Nephron (organoid): ENCODE data around the gene MIA.
A peak's percentile ranks its signal among the peaks of the same experiment; 100 is the strongest.

Source experiments
- H3K27ac Mint-ChIP-seq, 3 experiments: 2 replicates each; pipeline ENCODE4 v1.8.0; 2020; ENCODE audit warnings: mixed read lengths in 3 of 3, mild to moderate bottlenecking in 2 of 3, moderate library complexity in 1 of 3
- H3K27me3 Mint-ChIP-seq: 2 replicates; pipeline ENCODE4 v1.8.0; 2021; ENCODE audit warnings: low read depth, mild to moderate bottlenecking, moderate library complexity, mixed read lengths
- H3K36me3 Mint-ChIP-seq: 2 replicates; pipeline ENCODE4 v1.8.0; 2020; ENCODE audit warnings: low read depth, mixed read lengths
- H3K4me1 Mint-ChIP-seq: 2 replicates; pipeline ENCODE4 v1.8.0; 2020; ENCODE audit warnings: mixed read lengths
- H3K4me3 Mint-ChIP-seq, 3 experiments: 2 replicates each; pipeline ENCODE4 v1.8.0; 2020; ENCODE audit warnings: mild to moderate bottlenecking in 3 of 3, mixed read lengths in 3 of 3, moderate library complexity in 2 of 3
- H3K9me3 Mint-ChIP-seq: 2 replicates; pipeline ENCODE4 v1.8.0; 2020; ENCODE audit warnings: mixed read lengths
- CTCF ChIP-seq, 3 experiments: fragments of 200-600 bp; sonication (generic); IDR thresholded peaks; one replicate each; pipeline ENCODE4 v1.5.0; 2021; ENCODE audit warnings: antibody characterized with exemption in 3 of 3; ENCODE audit not compliant: unreplicated experiment in 3 of 3

The MIA gene

GRCh38 chr19:40750058-40750873 is 25.1 kb upstream of the MIA start, which contains the start of gene ACTMAP:
TSS of gene ACTMAP (minus strand) at chr19:40750477. CDS start at chr19:40749803, 674 bp downstream.
- Mint-ChIP-seq H3K36me3 (peaks cover 14% of the 10 kb centered on the region), H3K27me3 (no peaks in the 10 kb centered on the region), H3K4me1 (peaks cover 31% of the 10 kb centered on the region), H3K4me3 (peak within 1 kb of the TSS; percentile 95 to 99 (median 95)), H3K27ac (peak within 1 kb of the TSS; percentile 90 to 98 (median 97)), H3K9me3 (no peaks in the 10 kb centered on the region)
- no peak for TF ChIP-seq CTCF (IDR thresholded peaks at IDR 0.05; ENCODE audit: unreplicated experiment in 3 of 3)

- Mint-ChIP-seq H3K4me1 (peaks cover 31% of the 10 kb centered on the region), H3K27me3 (no peaks in the 10 kb centered on the region), H3K36me3 (peaks cover 19% of the 10 kb centered on the region), H3K27ac (peak within 1 kb of the TSS; percentile 90 to 98 (median 97)), H3K9me3 (no peaks in the 10 kb centered on the region), H3K4me3 (peak within 1 kb of the TSS; percentile 95 to 99 (median 95))
- TF ChIP-seq CTCF (IDR thresholded peaks at IDR 0.05; ENCODE audit: unreplicated experiment in 3 of 3): no peak
These were observed 24.3 kb upstream of the MIA start, which contains the start of gene SNRPA for GRCh38 chr19:40750874-40751537. TSS of gene SNRPA (plus strand) at chr19:40751203. CDS start at chr19:40751409, 206 bp downstream.

- H3K9me3 Mint-ChIP-seq: no peaks in the 10 kb centered on the region
- TF ChIP-seq CTCF (IDR thresholded peaks at IDR 0.05; ENCODE audit: unreplicated experiment in 3 of 3): no peak
- peaks cover 31% of the 10 kb centered on the region for H3K4me1 Mint-ChIP-seq
- H3K27ac Mint-ChIP-seq: peak overlapping the region in 2 of 3 experiments; percentile 79 to 98
- H3K36me3 Mint-ChIP-seq: peaks cover 29% of the 10 kb centered on the region
- H3K27me3 Mint-ChIP-seq: no peaks in the 10 kb centered on the region
- peak overlapping the region; percentile 95 to 99 (median 95) for H3K4me3 Mint-ChIP-seq
These were observed 23.0 kb upstream of the MIA start for GRCh38 chr19:40752257-40752781.

- Mint-ChIP-seq H3K36me3 (peaks cover 43% of the 10 kb centered on the region), H3K4me1 (peaks cover 23% of the 10 kb centered on the region), H3K4me3 (peak overlapping the region; percentile 40 to 68 (median 49)), H3K27ac (peak overlapping the region; percentile 74 to 91 (median 90)), H3K9me3 (no peaks in the 10 kb centered on the region), H3K27me3 (no peaks in the 10 kb centered on the region)
- no peak for TF ChIP-seq CTCF (IDR thresholded peaks at IDR 0.05; ENCODE audit: unreplicated experiment in 3 of 3)
These were observed 20.6 kb upstream of the MIA start for GRCh38 chr19:40754611-40755247.

GRCh38 chr19:40755248-40755624 is 20.1 kb upstream of the MIA start:
- no peak overlapping the region for H3K27ac Mint-ChIP-seq
- H3K4me1 Mint-ChIP-seq: peaks cover 18% of the 10 kb centered on the region
- H3K9me3 Mint-ChIP-seq: no peaks in the 10 kb centered on the region
- no peaks in the 10 kb centered on the region for H3K27me3 Mint-ChIP-seq
- TF ChIP-seq CTCF (IDR thresholded peaks at IDR 0.05; ENCODE audit: unreplicated experiment in 3 of 3): no peak
- peak overlapping the region in 1 of 3 experiments; percentile 12 for H3K4me3 Mint-ChIP-seq
- peaks cover 48% of the 10 kb centered on the region for H3K36me3 Mint-ChIP-seq
